ENCODE data around the gene C1QA.

C1QA gene

GRCh38 chr1:22612671-22613571 is 23.5 kb upstream of the C1QA start:
- DNase-seq (ENCODE audit: low read depth in 3 of 3, low spot score in 1 of 3), result no peak

- DNase-seq (ENCODE audit: low read depth in 3 of 3, low spot score in 1 of 3), result no peak
Measured at GRCh38 chr1:22613572-22613918, 22.9 kb upstream of the C1QA start.

GRCh38 chr1:22613951-22614350 is 22.5 kb upstream of the C1QA start:
- no peak for DNase-seq (ENCODE audit: low read depth in 3 of 3, low spot score in 1 of 3)

GRCh38 chr1:22615886-22616285 is 20.5 kb upstream of the C1QA start:
- DNase-seq (ENCODE audit: low read depth in 3 of 3, low spot score in 1 of 3), result no peak

GRCh38 chr1:22616571-22616970 is 19.9 kb upstream of the C1QA start:
- no peak for DNase-seq (ENCODE audit: low read depth in 3 of 3, low spot score in 1 of 3)

- DNase-seq (ENCODE audit: low read depth in 3 of 3, low spot score in 1 of 3), result no peak
Measured at GRCh38 chr1:22618056-22618455, 18.4 kb upstream of the C1QA start.

GRCh38 chr1:22619252-22619651 is 17.2 kb upstream of the C1QA start:
- DNase-seq (ENCODE audit: low read depth in 3 of 3, low spot score in 1 of 3), result no peak

GRCh38 chr1:22619798-22620197 is 16.6 kb upstream of the C1QA start:
- DNase-seq (ENCODE audit: low read depth in 3 of 3, low spot score in 1 of 3), result no peak

- DNase-seq (ENCODE audit: low read depth in 3 of 3, low spot score in 1 of 3), result no peak
Measured at GRCh38 chr1:22621761-22622160, 14.7 kb upstream of the C1QA start.

GRCh38 chr1:22625262-22625925 is 11.0 kb upstream of the C1QA start:
- DNase-seq (ENCODE audit: low read depth in 3 of 3, low spot score in 1 of 3), result no peak

GRCh38 chr1:22626237-22627157 is 9.9 kb upstream of the C1QA start:
- DNase-seq (ENCODE audit: low read depth in 3 of 3, low spot score in 1 of 3), result no peak

GRCh38 chr1:22627331-22627730 is 9.1 kb upstream of the C1QA start:
- DNase-seq (ENCODE audit: low read depth in 3 of 3, low spot score in 1 of 3), result no peak

GRCh38 chr1:22628698-22629444 is 7.6 kb upstream of the C1QA start:
- DNase-seq (ENCODE audit: low read depth in 3 of 3, low spot score in 1 of 3), result no peak

- DNase-seq (ENCODE audit: low read depth in 3 of 3, low spot score in 1 of 3), result no peak
Measured at GRCh38 chr1:22629886-22630285, 6.5 kb upstream of the C1QA start.

- no peak for DNase-seq (ENCODE audit: low read depth in 3 of 3, low spot score in 1 of 3)
Measured at GRCh38 chr1:22633697-22634463, 2.5 kb upstream of the C1QA start.

- DNase-seq (ENCODE audit: low read depth in 3 of 3, low spot score in 1 of 3), result no peak
Measured at GRCh38 chr1:22635436-22635835, 992 bp upstream of the C1QA start.

- DNase-seq (ENCODE audit: low read depth in 3 of 3, low spot score in 1 of 3), result no peak
Measured at GRCh38 chr1:22636927-22637326, 499 bp downstream of the C1QA start.

GRCh38 chr1:22637907-22638445 is 1.5 kb downstream of the C1QA start:
- DNase-seq (ENCODE audit: low read depth in 3 of 3, low spot score in 1 of 3), result no peak

- DNase-seq (ENCODE audit: low read depth in 3 of 3, low spot score in 1 of 3), result no peak
Measured at GRCh38 chr1:22638476-22639234, 2.2 kb downstream of the C1QA start.

Data from stimulated activated CD4-positive, alpha-beta T cell treated with anti-CD3 and anti-CD28 coated beads, TNF-alpha, amount 100 ng/mL, for 1 hour (primary cell).